NCI-H128 (cell line): ENCODE results near the gene COMT.

Experiments used
- DNase-seq: peaks from one replicate; lab custom pipeline; 2025; ENCODE audit not compliant: unreplicated experiment; lab: John Stamatoyannopoulos, UW

The COMT gene

DNA sequence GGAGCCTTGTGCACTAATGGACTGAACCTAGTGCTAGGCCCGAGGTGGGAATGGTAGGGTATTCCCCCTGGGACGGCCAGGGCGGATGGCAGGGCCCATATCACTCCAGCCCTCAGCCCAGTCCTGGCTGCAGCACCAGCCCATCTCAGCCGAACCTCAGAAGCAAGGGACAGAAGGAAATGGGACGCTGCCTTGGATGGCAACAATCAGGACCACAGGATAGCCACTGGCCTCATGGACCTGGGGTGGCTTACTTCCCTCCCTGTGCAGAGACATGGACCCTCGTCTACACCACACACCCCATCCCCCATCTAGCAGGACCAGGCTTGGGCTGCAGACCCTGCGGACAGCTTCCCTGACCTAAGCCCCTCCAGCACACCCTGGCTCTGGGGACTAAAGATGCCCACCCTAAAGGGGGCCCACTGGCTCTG, 50.9 kb downstream of the COMT start:
- no peak for DNase-seq

GRCh38 chr22:19992921-19993355, 51.4 kb downstream of the COMT start:
- DNase-seq = no peak

DNA sequence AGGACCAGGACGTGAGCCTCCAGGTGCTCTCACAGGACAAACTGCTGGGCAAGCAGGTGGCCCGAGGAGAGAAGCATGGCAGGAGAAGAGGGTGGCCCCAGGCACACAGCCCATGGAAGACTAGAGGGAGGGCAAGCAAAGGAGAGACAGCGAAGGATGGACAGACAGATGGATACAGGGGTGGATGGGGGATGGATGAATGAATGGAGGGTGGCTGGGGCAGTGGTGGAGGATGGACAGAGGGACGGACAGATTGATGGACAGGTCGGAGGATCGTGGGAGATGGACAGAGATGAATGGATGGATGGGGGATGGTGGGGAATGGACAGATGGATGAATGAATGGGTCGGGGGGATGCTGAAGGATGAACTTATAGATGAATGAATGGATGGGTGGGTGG, 52.4 kb downstream of the COMT start:
- no peak for DNase-seq

DNA sequence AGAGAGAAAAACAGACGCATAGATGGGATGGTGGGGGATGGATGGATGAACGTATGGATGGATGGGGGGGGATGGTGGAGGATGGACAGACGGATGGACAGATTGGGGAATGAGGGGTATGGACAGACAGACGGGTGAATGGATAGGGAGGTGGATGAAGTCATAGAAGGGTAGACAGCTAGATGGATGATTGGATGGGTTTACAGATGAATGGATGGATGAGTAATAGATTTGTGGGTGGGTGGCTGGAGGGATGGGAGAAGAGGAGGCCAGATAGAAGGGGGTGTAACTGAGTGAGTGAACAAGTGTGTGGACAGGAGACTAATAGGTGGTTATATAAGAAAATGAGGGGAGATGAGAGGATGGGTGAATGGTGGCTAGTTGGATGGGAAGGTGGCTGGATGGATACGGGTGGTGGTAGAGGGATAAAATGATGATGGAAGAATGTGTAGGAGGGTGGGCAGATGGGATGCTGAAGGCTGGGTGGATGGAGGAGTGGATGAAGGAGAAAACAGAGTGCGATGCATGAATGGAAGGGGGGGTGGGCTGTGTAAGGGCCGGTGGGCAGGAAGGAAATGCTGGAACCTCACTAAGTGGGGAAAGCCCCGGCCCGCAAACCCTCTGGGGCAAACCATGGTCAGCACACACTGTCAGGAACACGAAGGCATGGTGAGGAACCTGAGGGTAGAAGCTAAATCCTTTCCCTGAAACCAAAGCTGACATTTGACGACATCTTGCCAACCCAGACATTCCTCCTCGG, 53.5 kb downstream of the COMT start:
- no peak for DNase-seq

DNA sequence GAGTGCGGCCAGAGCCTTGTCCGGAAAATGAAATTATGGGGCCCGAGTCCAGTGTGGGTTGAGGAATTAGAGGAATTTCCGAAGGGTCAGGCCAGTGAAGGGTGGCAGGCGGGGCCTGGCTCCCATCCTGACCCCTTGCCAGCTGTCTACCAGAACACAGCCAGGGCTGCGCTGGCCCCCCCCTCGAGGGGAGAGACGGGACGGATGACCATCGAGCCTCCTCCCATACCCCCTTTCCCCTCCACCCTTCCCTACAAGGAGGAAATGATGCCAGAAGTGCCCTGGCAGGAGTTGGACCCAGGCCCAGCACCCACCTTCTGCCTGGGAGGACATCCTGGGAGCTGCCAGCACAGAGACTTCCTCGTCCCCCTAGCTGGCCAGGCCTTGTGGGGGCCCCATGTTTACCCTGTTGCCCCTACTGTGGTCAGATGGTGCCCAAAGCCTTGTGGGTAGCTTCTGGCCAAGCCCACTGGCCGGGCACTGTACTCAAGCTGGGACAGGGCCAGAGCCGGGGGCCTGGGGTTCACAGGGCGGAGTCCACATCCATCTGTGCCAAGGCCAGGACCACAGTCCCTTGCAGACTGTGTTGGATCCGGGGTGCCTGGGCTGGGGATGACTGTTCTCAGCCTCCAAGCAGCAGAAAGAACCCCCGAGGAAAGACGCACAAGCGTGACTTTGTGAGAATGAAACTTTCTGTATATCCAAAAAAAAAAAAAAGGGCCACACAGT, 54.2 kb downstream of the COMT start:
- no peak for DNase-seq

GRCh38 chr22:19996694-19997384, 55.3 kb downstream of the COMT start:
- no peak for DNase-seq

DNA sequence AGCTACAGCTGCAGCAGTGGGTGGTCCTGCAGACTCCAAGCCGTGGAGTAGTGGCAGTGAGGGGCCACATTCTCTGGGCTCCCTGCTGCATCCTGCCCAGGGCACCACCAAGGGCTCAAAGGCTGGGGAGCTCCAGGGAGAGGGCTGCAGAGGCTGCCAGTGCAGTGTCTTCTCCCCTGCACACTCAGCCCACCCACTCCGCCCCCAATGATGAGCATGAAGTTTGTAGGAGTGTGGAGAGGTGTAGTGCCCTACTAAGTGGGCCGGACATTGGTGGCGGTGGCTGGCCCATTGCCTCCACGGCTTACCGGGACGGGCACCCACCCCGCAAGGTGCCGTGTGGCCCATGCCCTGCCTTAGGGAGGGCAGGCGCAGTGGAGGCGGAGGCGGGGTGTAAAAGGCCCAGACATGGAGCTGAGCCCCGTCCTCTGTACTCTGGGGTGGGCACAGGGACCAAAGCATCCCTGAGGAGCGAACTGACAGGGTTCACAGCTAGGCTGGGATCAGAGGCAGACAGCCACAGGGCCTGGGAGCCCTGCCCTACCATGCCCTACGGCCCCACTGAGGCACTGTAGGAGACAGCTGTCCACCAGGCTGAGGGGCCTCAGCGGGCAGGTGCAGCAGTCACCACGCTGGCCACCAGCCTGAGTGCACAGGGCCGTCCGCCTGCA, 56.1 kb downstream of the COMT start:
- no peak for DNase-seq

DNA sequence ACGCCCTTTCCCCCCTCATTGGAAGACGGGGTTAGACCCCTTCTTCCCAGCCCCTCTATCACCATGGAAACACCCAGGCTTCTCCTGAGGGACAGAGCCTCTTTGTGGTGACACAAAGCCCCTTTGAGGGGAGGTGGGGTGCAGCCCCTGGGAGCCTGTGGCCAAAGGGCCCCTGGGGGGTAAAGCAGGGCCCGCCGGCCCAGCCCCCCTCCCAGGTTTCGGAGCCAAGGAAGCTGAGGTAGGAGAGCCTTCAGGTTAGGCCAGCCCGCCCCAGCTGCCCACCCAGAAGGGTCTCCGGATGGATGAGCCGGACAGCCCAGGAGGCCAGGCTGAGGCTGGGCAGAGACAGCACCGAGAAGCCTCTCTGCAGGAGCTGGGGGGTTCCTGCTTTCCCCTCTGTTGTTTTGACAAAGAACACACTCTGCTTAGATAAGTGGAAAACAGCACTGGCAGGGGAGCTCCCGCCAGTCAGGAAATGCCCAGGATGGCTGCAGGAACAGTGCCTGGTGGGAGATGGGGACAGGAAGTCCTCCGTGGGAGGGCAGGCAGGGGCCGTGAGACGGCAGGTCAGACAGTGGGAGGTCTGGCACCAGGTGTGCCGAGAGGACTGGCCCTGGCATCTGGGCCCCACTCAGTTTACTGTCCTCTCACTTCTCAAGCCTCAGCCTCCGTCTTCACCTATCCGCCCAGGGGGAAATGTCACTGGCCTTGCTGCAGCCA, 56.8 kb downstream of the COMT start:
- no peak for DNase-seq

GRCh38 chr22:19998991-19999820, 57.6 kb downstream of the COMT start:
- no peak for DNase-seq

- DNase-seq = no peak
Measured at GRCh38 chr22:20000246-20001081, 58.9 kb downstream of the COMT start.

DNA sequence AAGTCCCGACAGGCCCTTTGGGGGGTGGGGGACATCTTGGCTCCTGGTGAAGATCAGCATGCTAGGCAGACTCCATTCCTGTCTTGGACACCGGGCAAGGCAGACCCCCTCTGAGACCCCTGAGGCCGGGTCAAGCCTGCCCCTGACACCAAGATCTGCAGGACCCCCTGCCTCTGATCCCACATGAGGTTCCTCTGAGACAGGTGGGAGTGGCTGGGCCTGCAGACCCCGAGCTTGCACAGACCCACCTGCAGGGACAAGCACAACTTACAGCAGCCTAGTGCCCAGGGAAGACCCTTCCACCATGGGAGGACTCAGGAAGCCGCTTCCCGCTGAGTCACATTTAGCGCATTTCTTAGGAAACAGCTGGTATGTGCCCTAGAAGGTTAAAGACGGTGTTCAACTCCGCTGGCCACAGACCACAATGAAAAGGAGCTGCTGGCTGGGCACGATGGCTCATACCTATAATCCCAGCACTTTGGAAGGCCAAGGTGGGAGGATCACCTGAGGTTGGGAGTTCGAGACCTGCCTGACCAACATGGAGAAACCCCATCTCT, 59.6 kb downstream of the COMT start:
- no peak for DNase-seq

DNA sequence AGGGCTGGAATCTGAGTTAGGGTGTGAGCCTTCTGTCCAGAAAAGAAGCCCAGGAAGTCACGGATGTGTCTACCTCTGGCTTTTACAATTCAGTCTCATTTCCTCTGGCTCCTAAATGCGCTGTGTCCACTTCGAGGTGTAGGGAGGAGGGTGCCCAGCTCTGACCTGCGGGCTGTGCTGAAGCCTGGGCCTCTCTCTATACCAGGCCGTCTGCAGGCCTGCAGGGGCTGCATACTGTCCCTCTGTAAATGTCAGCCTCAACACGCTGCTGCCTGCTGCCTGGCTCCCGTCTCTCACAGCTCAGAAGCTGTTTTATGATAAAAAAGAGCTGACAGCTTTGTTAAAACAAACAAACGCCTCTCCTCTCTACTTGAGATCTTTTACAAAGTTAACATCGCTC, 60.6 kb downstream of the COMT start:
- DNase-seq = no peak

GRCh38 chr22:20002636-20003035, 61.1 kb downstream of the COMT start:
- no peak for DNase-seq

DNA sequence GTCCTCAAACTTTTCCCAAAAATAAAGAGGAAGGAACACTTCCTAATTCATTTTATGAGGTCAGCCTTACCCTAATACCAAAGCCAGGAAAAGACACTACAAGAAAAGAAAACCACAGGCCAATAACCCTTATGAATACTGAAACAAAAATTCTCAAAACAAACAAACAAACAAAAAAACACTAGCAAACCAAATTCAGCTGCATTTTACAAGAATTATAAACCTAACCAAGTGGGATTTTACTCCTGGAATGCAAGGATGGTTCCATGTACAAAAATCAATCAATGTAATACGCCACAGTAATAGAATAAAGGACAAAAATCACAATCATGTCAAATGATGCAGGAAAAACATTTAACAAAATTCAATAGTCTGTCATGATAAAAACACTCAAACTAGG, 61.7 kb downstream of the COMT start:
- DNase-seq = no peak

DNA sequence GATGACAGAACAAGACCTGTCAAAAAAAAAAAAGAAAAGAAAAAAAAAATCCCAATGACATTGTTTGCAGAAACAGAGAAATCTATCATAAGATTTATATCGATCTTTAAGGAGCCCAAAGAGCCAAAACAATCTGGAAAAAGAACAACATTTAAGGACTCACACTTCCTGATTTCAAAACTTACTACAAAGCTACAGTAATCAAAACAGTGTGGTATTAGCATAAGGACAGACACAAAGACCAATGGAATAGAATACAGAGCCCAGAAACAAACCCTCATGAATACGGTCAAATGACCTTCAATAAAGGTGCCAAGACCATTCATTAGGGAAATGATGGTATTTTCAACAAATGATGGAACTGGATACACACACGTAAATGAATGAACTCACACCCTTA, 62.9 kb downstream of the COMT start:
- no peak for DNase-seq

GRCh38 chr22:20008221-20008995, 66.8 kb downstream of the COMT start:
- no peak for DNase-seq

GRCh38 chr22:20009018-20009491, 67.5 kb downstream of the COMT start:
- no peak for DNase-seq
